ENCODE results near the gene RNU5B-1.

DNA sequence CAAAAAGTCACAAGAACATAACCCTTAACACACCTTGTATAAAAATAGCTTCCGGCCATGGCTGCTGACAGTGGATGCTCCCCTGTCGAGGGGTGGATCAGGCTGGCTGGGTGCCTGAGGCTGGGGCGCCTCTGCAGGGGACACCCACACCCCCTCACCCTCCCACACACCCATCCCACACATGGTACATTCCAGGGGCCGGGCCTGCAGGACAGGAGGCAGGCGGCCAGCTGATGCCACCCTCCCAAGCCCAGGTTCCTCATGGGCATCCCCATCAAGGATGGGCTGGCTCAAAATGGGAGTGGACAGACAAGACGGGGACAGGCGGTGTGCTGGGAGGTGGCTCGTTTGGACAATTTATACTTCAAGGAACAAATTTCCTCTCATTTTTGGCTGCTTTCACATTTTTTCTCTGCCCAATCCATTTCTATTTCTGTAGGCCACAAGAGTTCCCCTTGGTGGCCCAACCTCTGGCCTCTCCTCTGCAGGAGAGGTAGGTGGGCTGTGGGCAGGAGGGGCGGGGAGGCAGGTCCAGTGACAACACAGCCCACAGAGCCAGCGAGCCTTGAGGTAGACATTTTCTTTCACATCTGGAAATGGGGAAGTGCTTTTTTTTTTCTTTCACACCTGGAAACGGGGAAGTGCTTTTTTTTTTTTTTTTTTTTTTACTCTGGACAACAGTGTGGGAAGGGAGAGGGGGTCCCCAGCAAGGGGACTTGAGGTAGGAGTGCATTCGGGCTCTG lies 23.3 kb downstream of the RNU5B-1 start:
- TF ChIP-seq, protein P1, sequence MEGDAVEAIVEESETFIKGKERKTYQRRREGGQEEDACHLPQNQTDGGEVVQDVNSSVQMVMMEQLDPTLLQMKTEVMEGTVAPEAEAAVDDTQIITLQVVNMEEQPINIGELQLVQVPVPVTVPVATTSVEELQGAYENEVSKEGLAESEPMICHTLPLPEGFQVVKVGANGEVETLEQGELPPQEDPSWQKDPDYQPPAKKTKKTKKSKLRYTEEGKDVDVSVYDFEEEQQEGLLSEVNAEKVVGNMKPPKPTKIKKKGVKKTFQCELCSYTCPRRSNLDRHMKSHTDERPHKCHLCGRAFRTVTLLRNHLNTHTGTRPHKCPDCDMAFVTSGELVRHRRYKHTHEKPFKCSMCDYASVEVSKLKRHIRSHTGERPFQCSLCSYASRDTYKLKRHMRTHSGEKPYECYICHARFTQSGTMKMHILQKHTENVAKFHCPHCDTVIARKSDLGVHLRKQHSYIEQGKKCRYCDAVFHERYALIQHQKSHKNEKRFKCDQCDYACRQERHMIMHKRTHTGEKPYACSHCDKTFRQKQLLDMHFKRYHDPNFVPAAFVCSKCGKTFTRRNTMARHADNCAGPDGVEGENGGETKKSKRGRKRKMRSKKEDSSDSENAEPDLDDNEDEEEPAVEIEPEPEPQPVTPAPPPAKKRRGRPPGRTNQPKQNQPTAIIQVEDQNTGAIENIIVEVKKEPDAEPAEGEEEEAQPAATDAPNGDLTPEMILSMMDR (IDR thresholded peaks at IDR 0.05), result no peak
- TF ChIP-seq POLR2A (IDR thresholded peaks at IDR 0.05), result no peak

Measured in lower leg skin (tissue), 3 donors.